Middle frontal gyrus (tissue), 1 donor: ENCODE data around the gene ALKBH5.
A peak's percentile ranks its signal among the peaks of the same experiment; 100 is the strongest.

Experiments used
- DNase-seq: peaks from one replicate; pipeline ENCODE4 v3.0.0-alpha.2; 2015; ENCODE audit warnings: low spot score; ENCODE audit errors: extremely low spot score

ALKBH5 gene

GRCh38 chr17:18217412-18218015 lies 33.9 kb downstream of the ALKBH5 start:
- no peak for DNase-seq

GRCh38 chr17:18218756-18219415 lies 35.3 kb downstream of the ALKBH5 start:
- DNase-seq = no peak

GRCh38 chr17:18224053-18224386 lies 40.4 kb downstream of the ALKBH5 start:
- no peak for DNase-seq

GRCh38 chr17:18224387-18225120 lies 40.9 kb downstream of the ALKBH5 start:
- no peak for DNase-seq

- peak; percentile 92 for DNase-seq
Measured at GRCh38 chr17:18225121-18225641, 41.6 kb downstream of the ALKBH5 start, which contains the start of gene LLGL1. Gene LLGL1, plus strand, starts transcription at chr17:18225635. Its CDS starts 48 bp downstream, at chr17:18225683.

GRCh38 chr17:18225642-18226283 lies 42.1 kb downstream of the ALKBH5 start:
- no peak for DNase-seq

GRCh38 chr17:18226284-18226945 lies 42.8 kb downstream of the ALKBH5 start:
- no peak for DNase-seq

GRCh38 chr17:18227635-18228034 lies 44.0 kb downstream of the ALKBH5 start:
- DNase-seq = no peak

GRCh38 chr17:18228176-18228682 lies 44.6 kb downstream of the ALKBH5 start:
- no peak for DNase-seq

GRCh38 chr17:18229254-18229653 lies 45.6 kb downstream of the ALKBH5 start:
- no peak for DNase-seq

GRCh38 chr17:18229771-18230170 lies 46.1 kb downstream of the ALKBH5 start:
- DNase-seq = no peak

GRCh38 chr17:18230288-18231141 lies 46.9 kb downstream of the ALKBH5 start:
- no peak for DNase-seq

GRCh38 chr17:18231164-18231563 lies 47.5 kb downstream of the ALKBH5 start:
- DNase-seq = no peak

GRCh38 chr17:18233803-18234518 lies 50.3 kb downstream of the ALKBH5 start:
- no peak for DNase-seq

GRCh38 chr17:18234853-18235380 lies 51.3 kb downstream of the ALKBH5 start:
- no peak for DNase-seq

GRCh38 chr17:18235743-18236256 lies 52.2 kb downstream of the ALKBH5 start:
- DNase-seq = no peak

- DNase-seq = no peak
Measured at GRCh38 chr17:18236494-18236893, 52.9 kb downstream of the ALKBH5 start.

- no peak for DNase-seq
Measured at GRCh38 chr17:18237461-18237860, 53.8 kb downstream of the ALKBH5 start.

GRCh38 chr17:18238299-18238698 lies 54.7 kb downstream of the ALKBH5 start:
- DNase-seq = no peak
